GM21515 (cell line): ENCODE measurements around the gene RAVER2.
"Not testable (repeated sequence)": the region's sequence is repeated elsewhere in the genome, so short reads cannot be mapped to it uniquely, and the experiment has no call there.

Experiments used
- ATAC-seq: cut with Tn5 transposase; IDR thresholded peaks from one replicate; pipeline ENCODE4 v1.9.1; 2021; ENCODE audit not compliant: unreplicated experiment

The RAVER2 gene

GRCh38 chr1:64748222-64748621 is 3.3 kb downstream of the RAVER2 start:
- no peak for ATAC-seq

- ATAC-seq, result no peak
These were observed 3.8 kb downstream of the RAVER2 start for GRCh38 chr1:64748706-64749105.

- ATAC-seq, result no peak
These were observed 5.2 kb downstream of the RAVER2 start for GRCh38 chr1:64750092-64750491.

GRCh38 chr1:64750875-64751274 is 6.0 kb downstream of the RAVER2 start:
- ATAC-seq, result no peak

- ATAC-seq, result no peak
These were observed 9.3 kb downstream of the RAVER2 start for GRCh38 chr1:64754173-64754572.

- no peak for ATAC-seq
These were observed 10.5 kb downstream of the RAVER2 start for GRCh38 chr1:64755361-64755760.

GRCh38 chr1:64756770-64757169 is 11.9 kb downstream of the RAVER2 start:
- ATAC-seq, result no peak

- no peak for ATAC-seq
These were observed 12.3 kb downstream of the RAVER2 start for GRCh38 chr1:64757213-64757612.

GRCh38 chr1:64758233-64758632 is 13.4 kb downstream of the RAVER2 start:
- ATAC-seq, result no peak

GRCh38 chr1:64759968-64760367 is 15.1 kb downstream of the RAVER2 start:
- ATAC-seq, result no peak

GRCh38 chr1:64765012-64765411 is 20.1 kb downstream of the RAVER2 start:
- no peak for ATAC-seq

GRCh38 chr1:64765826-64766225 is 21.0 kb downstream of the RAVER2 start:
- ATAC-seq, result no peak

GRCh38 chr1:64766429-64766828 is 21.6 kb downstream of the RAVER2 start:
- ATAC-seq, result no peak

- ATAC-seq, result no peak
These were observed 24.6 kb downstream of the RAVER2 start for GRCh38 chr1:64769482-64769881.

- no peak for ATAC-seq
These were observed 25.1 kb downstream of the RAVER2 start for GRCh38 chr1:64769971-64770370.

- not testable (repeated sequence) for ATAC-seq
These were observed 28.4 kb downstream of the RAVER2 start for GRCh38 chr1:64773306-64773705.

GRCh38 chr1:64775113-64775512 is 30.2 kb downstream of the RAVER2 start:
- ATAC-seq, result no peak

GRCh38 chr1:64782044-64782443 is 37.2 kb downstream of the RAVER2 start:
- not testable (repeated sequence) for ATAC-seq

- not testable (repeated sequence) for ATAC-seq
These were observed 38.0 kb downstream of the RAVER2 start for GRCh38 chr1:64782848-64783247.

- no peak for ATAC-seq
These were observed 46.1 kb downstream of the RAVER2 start for GRCh38 chr1:64790832-64791487.

- no peak for ATAC-seq
These were observed 54.0 kb downstream of the RAVER2 start for GRCh38 chr1:64798872-64799271.

- ATAC-seq, result no peak
These were observed 57.1 kb downstream of the RAVER2 start for GRCh38 chr1:64801851-64802523.

GRCh38 chr1:64809309-64809708 is 64.4 kb downstream of the RAVER2 start:
- ATAC-seq, result no peak
